LNCAP (cell line): ENCODE results near the gene ZNF26.

Experiments
- TF ChIP-seq, protein P1 (sequence below): fragments of 450-650 bp; IDR thresholded peaks from 2 replicates; pipeline ENCODE4 v1.5.1; 2017; ENCODE audit warnings: mild to moderate bottlenecking

ZNF26 gene, protein sequence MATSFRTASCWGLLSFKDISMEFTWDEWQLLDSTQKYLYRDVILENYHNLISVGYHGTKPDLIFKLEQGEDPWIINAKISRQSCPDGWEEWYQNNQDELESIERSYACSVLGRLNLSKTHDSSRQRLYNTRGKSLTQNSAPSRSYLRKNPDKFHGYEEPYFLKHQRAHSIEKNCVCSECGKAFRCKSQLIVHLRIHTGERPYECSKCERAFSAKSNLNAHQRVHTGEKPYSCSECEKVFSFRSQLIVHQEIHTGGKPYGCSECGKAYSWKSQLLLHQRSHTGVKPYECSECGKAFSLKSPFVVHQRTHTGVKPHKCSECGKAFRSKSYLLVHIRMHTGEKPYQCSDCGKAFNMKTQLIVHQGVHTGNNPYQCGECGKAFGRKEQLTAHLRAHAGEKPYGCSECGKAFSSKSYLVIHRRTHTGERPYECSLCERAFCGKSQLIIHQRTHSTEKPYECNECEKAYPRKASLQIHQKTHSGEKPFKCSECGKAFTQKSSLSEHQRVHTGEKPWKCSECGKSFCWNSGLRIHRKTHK

DNA sequence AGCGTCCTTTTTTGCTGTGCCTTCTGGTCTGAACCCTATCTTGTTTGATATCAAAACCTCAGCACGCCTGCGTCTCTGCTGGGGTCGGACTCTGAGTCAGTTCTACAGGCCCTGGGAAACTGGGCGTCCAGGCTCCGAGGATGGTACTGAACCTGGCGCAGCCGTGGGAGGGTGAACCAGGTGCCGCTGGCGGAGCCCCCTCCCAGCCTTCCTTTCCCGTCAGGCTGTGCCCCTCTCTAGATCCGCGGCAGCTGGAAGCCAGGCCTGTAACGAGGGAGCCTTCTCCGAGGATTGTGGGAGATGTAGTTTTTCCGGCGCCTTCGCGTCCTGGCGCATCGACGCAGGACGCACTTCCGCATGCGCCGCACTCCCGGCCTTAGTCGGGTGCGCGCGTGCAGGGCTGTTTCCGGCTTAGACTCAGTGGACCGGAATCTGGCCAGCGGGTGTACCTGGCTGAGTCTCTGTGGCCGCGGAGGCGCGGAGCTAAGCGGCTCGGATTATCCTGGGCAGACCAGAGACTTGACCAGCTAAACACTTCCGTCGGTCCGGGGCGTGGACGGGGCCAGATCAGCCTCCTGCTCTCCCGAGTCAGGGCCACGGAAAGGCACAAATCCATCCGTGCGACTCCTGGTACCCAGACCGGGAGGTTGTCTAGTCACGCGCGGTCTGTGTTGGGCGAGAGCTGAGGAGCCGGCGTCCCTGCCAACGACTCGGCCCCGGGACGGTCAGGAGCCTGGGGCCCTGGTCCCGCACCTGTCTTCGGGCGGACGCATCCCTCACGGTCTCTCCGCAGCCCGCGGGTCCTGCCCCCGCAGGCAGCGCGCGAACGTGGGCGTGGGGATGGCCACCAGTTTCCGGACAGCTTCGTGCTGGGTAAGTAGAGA is at the start of gene ZNF26:
Gene ZNF26, plus strand, starts transcription at position 367 of the 884 bp plus-strand sequence. Its CDS starts 474 bp downstream, at position 841.
- TF ChIP-seq, protein P1, sequence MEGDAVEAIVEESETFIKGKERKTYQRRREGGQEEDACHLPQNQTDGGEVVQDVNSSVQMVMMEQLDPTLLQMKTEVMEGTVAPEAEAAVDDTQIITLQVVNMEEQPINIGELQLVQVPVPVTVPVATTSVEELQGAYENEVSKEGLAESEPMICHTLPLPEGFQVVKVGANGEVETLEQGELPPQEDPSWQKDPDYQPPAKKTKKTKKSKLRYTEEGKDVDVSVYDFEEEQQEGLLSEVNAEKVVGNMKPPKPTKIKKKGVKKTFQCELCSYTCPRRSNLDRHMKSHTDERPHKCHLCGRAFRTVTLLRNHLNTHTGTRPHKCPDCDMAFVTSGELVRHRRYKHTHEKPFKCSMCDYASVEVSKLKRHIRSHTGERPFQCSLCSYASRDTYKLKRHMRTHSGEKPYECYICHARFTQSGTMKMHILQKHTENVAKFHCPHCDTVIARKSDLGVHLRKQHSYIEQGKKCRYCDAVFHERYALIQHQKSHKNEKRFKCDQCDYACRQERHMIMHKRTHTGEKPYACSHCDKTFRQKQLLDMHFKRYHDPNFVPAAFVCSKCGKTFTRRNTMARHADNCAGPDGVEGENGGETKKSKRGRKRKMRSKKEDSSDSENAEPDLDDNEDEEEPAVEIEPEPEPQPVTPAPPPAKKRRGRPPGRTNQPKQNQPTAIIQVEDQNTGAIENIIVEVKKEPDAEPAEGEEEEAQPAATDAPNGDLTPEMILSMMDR, result no peak

DNA sequence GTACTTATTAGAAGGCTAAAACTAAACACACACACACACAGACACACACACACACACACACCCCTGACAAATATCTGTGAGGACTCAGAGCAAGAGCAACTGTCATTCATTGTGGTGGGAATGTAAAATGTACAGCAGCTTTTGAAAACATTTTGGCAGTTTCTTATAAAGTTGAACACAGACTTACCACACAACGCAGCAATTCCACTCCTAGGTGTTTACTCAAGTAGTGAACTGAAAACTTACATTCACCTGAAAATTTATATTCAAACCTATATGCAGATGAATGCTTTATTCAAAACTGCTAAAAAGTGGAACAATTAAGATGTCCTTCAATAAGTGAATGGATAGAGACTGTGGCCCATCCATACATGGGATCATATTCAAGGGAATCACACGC is 48.7 kb upstream of the ZNF26 start:
- TF ChIP-seq, protein P1, result no peak

DNA sequence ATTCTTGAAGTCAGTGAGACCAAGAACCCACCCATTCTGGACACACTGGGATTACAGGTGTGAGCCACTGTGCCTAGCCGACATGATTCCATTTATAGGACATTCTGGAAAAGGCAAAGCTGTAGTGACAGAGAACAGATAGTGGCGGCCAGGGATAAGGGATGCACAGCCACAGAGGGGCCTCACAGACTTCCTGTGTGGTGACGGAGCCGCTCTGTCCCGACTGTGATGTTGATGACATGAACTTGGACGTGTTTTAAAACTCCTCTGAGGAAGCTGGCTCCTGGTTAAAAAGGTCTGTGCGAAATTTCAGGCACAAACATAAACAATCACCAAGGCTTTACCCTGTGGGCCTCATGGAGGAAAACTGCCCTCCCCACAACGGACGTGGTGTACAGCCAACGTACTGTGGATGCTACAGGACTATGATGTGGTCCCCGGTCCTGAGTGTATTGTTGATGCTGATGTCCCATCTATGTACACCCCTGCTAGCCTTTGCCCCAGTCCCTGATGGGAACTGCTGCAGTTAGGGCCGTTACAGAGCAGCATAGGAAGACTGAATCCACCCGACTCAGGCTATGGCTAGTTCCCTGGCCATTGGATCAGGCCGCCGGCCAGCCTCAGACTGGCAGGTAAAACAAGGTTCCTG is 46.0 kb upstream of the ZNF26 start:
- TF ChIP-seq, protein P1, result no peak

DNA sequence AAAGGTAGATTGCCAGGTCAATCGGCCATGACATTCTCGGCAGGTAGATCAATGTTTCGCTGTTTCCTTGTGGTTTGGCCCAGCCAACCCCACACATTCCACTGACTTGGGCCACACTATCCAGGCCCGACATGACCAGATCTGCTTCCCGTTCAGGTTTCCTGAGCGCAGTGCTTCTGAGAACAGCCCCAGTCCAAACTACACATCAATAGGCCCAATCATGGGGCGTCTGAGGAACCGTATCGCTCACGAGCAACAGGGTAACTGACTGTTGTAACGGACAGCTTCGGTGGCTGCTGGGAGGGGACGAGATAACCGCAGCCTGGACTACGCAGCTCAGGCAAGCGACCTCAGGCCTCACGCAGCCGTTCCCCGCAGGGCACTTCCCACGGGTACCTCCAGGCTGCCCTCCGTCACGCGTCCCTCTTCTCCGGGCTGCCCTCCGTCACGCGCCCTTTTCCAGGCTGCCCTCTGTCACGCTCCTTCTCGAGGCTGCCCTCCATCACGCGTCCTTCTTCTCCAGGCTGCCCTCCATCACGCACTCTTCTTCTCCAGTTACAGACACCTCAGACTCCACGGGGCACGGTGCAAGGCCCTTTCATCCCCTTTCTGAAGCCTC is 44.7 kb upstream of the ZNF26 start:
- TF ChIP-seq, protein P1, result no peak

DNA sequence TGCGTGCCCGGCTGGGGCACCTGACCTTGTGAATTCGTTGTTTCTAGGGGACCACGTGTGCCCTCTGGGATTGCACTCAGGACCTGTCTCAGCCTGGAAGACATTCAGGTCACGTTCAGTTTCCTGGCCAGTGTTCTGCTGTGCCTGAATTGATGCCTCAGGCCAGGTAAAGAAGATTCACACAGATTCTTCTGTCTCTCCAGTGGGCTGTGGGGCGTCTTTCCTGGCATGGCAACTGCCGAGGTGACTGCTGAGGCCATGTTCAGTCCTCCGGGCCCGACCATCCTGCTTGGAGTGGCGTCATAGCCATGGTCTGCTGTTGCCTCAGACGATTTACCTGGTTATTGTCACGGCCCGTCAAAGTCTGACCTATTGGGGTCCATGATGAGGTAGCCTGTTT is 43.6 kb upstream of the ZNF26 start:
- TF ChIP-seq, protein P1, result no peak

DNA sequence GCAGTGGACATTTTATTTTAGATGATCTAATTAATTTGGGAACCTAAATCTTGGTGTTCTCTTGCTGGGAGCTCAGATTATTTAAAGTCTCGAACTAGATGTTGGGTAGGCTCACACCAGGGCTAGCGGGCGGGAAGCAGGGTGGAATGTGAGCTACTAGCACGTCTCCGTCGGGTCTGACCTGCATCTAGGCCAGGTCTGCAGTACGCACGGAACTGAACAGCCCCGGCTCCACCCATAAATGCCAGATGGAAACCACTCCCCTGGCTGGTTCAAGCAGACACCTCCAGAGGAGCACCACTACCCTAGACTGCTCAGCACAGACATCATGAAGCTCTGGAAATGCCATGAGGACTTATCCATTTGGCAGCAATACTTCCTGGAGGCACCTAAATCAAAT is 40.4 kb upstream of the ZNF26 start:
- TF ChIP-seq, protein P1, result no peak
